Heart right ventricle (tissue), 16 donors: ENCODE data around the gene PRRT4. TPM values are rescaled to one million over a fixed set of nuclear protein-coding genes. Genes with fewer than 3 reads are reported as not detected.

Experiments
- ATAC-seq, 8 donors: fragments of 200-7000 bp; cut with Tn5 transposase; one replicate each; pipeline ENCODE4 v1.9.1; 2020; ENCODE audit warnings: mild to moderate bottlenecking in 8 of 8, moderate library complexity in 8 of 8, moderate number of reproducible peaks in 1 of 8
- DNase-seq, 2 donors: peaks; one replicate each; pipeline ENCODE4 v3.0.0-alpha.2; 2020
- H3K27ac ChIP-seq, 10 donors: fragments of 200-600 bp; sonication (generic) in 2 of 10; one replicate each; pipeline versions ENCODE4 v1.5.0 to v1.8.0; 2020 to 2022; ENCODE audit warnings: mild to moderate bottlenecking in 3 of 10
- H3K27me3 ChIP-seq, 7 donors: fragments of 200-600 bp; one replicate each; pipeline ENCODE4 v1.8.0; 2021 to 2022; ENCODE audit warnings: mild to moderate bottlenecking in 2 of 7
- H3K36me3 ChIP-seq, 9 donors: fragments of 200-600 bp; sonication (generic) in 1 of 9; one replicate each; pipeline versions ENCODE4 v1.5.0 to v1.8.0; 2020 to 2022; ENCODE audit warnings: mild to moderate bottlenecking in 2 of 9
- H3K4me1 ChIP-seq, 9 donors: fragments of 200-600 bp; sonication (generic) in 1 of 9; one replicate each; pipeline versions ENCODE4 v1.5.0 to v1.8.0; 2020 to 2022; ENCODE audit warnings: mild to moderate bottlenecking in 4 of 9
- H3K4me3 ChIP-seq, 10 donors: fragments of 200-600 bp; sonication (generic) in 2 of 10; one replicate each; pipeline versions ENCODE4 v1.5.0 to v1.8.0; 2020 to 2022; ENCODE audit warnings: mild to moderate bottlenecking in 7 of 10, moderate library complexity in 2 of 10
- H3K9me3 ChIP-seq, 11 donors: fragments of 200-600 bp in 10 of 11; sonication (generic) in 2 of 11; one replicate each; pipeline versions ENCODE4 v1.5.0 to v1.8.0; 2013 to 2022; ENCODE audit warnings: mild to moderate bottlenecking in 2 of 11, control low read depth in 1 of 11, moderate library complexity in 1 of 11
- CTCF ChIP-seq, 9 donors: fragments of 200-600 bp; sonication (generic) in 2 of 9; IDR thresholded peaks; one replicate each; pipeline versions ENCODE4 v1.5.0 to v1.8.0; 2021 to 2022; ENCODE audit warnings: antibody characterized with exemption in 9 of 9, mild to moderate bottlenecking in 5 of 9, moderate library complexity in 1 of 9
- WGBS, 2 donors: extraction: QIAGEN DNeasy Blood & Tissue Kit; methylation state at CpG; one replicate each; pipeline ENCODE4 v1.1.7; 2013; ENCODE audit warnings: inconsistent platforms in 1 of 2; 5-methylcytosine and 5-hydroxymethylcytosine counted together
- intact Hi-C, 10 donors: fragments of 100-400 bp; cut with DNase I; formaldehyde crosslinking; loops; one replicate each; pipeline versions ENCODE4 v1.11.1 to v1.14.2; 2022
- polyA plus RNA-seq, 2 donors: library from polyadenylated mRNA; stranded (reverse); fragments of 200-250 nt; gene quantifications; one replicate each; pipeline ENCODE4 v1.2.3, GENCODE V29; 2013
- total RNA-seq, 10 donors: library from RNA; stranded (reverse); fragmentation: NEBNext Ultra II Directional in 3 of 10; extraction: Animal tissue kit (Norgen Biotek cat#: 25700) in 3 of 10; gene quantifications; one replicate each; pipeline versions ENCODE4 v1.2.1 to v1.2.4, GENCODE V29; 2021 to 2023
- donor health status: Arrhythmogenic right ventricular cardiomyopathy.
- donor health status: ischemic (EF 13 %, LVEDD 7.1; RV severe dilation, severe dysfunction).
- donor health status: healthy with polysubstance abuse.
- donor health status: DM: no; HTN: yes; CAD: no.
- donor health status: DM: no; HTN: no; CAD: no.
- donor health status: ischemic (EF 25% LVEDD 6.9; RV normal size, moderate dysfunction).
- donor health status: ischemic (EF 25% LVEDD 5.7; RV mildly dilated, moderate dysfunction).
- donor health status: healthy.
- donor health status: DM: yes; HTN: yes; CAD: no.
- donor health status: Ischemic cardiomyopathy.
- donor health status: ischemic (EF 35%, LVEDD 5.7; RV mildly dilated, moderate dysfunction).
- donor health status: nonischemic (EF 11% LVEDD 7.7; RV severe dilation, severe dysfunction).
- donor health status: DM: yes; HTN: yes; CAD: no.
- donor health status: PGD.
- donor health status: ischemic (EF 29% LVEDD 5.4; RV normal size, mild dysfunction).
- donor health status: nonischemic (EF 23%, LVEDD 6.1; RV moderate dilation, normal function).

The PRRT4 gene
- total and polyA plus RNA-seq, 12 donors = 0.67 to 3.1 (median 2.0) TPM

GRCh38 chr7:128364166-128364870, 2.8 kb upstream of the PRRT4 start:
- peaks cover 0 to 56% (median 22%) of the 10 kb centered on the region in 7 donors for H3K27me3 ChIP-seq
- TF ChIP-seq CTCF (IDR thresholded peaks at IDR 0.05) = no peak
- no peak for DNase-seq
- H3K4me3 ChIP-seq = no peak overlapping the region
- 69 to 76% methylated on average over 4 of the region's 4 CpGs for WGBS, 2 donors
- no peak for ATAC-seq
- H3K9me3 ChIP-seq = no peaks in the 10 kb centered on the region
- peaks cover 0 to 27% (median 13%) of the 10 kb centered on the region in 9 donors for H3K4me1 ChIP-seq
- H3K27ac ChIP-seq = no peak overlapping the region
- intact Hi-C loops = no loop called here
- H3K36me3 ChIP-seq = no peaks in the 10 kb centered on the region

GRCh38 chr7:128363261-128363721, 1.8 kb upstream of the PRRT4 start:
- DNase-seq = no peak
- H3K27me3 ChIP-seq = peaks cover 0 to 56% (median 22%) of the 10 kb centered on the region in 7 donors
- intact Hi-C loops = no loop called here
- ATAC-seq = no peak
- H3K36me3 ChIP-seq = no peaks in the 10 kb centered on the region
- no peaks in the 10 kb centered on the region for H3K9me3 ChIP-seq
- peaks cover 0 to 32% (median 13%) of the 10 kb centered on the region in 9 donors for H3K4me1 ChIP-seq
- no peak overlapping the region for H3K4me3 ChIP-seq
- 76 to 77% methylated on average over 6 of the region's 6 CpGs for WGBS, 2 donors
- TF ChIP-seq CTCF (IDR thresholded peaks at IDR 0.05) = no peak
- H3K27ac ChIP-seq = no peak overlapping the region

- TF ChIP-seq CTCF (IDR thresholded peaks at IDR 0.05) = no peak
- DNase-seq (no peak), ATAC-seq (no peak)
- 81 to 90% methylated on average over 4 of the region's 4 CpGs for WGBS, 2 donors
- Histone ChIP-seq H3K9me3 (no peaks in the 10 kb centered on the region), H3K36me3 (no peaks in the 10 kb centered on the region), H3K4me1 (peaks cover 0 to 36% (median 13%) of the 10 kb centered on the region in 9 donors), H3K27ac (no peak overlapping the region), H3K27me3 (peaks cover 0 to 56% (median 22%) of the 10 kb centered on the region in 7 donors), H3K4me3 (no peak overlapping the region)
- intact Hi-C loops = no loop called here
Observed at GRCh38 chr7:128362670-128363069, 1.2 kb upstream of the PRRT4 start.

- intact Hi-C loops = no loop called here
- Histone ChIP-seq H3K4me1 (peaks cover 0 to 30% (median 18%) of the 10 kb centered on the region in 9 donors), H3K27ac (no peak overlapping the region), H3K27me3 (peaks cover 0 to 46% (median 18%) of the 10 kb centered on the region in 7 donors), H3K4me3 (peak overlapping the region in 8 of 10 donors; percentile 17 to 68 (median 52)), H3K36me3 (no peaks in the 10 kb centered on the region), H3K9me3 (no peaks in the 10 kb centered on the region)
- WGBS, 2 donors = 33 to 48% methylated on average over 9 of the region's 9 CpGs
- DNase-seq (no peak), ATAC-seq (peak in 3 of 8 donors; percentile 8 to 18 (median 16))
- no peak for TF ChIP-seq CTCF (IDR thresholded peaks at IDR 0.05)
Observed at GRCh38 chr7:128360359-128360678, 1.2 kb downstream of the PRRT4 start.
